HG02610 (cell line): ENCODE results near the gene B4GALT1.
"Not testable (repeated sequence)": the region's sequence is repeated elsewhere in the genome, so short reads cannot be mapped to it uniquely, and the experiment has no call there.

Experiments used
- ATAC-seq: cut with Tn5 transposase; IDR thresholded peaks from one replicate; pipeline ENCODE4 v1.9.1; 2021; ENCODE audit warnings: mild to moderate bottlenecking, moderate library complexity; ENCODE audit not compliant: unreplicated experiment

The B4GALT1 gene

DNA sequence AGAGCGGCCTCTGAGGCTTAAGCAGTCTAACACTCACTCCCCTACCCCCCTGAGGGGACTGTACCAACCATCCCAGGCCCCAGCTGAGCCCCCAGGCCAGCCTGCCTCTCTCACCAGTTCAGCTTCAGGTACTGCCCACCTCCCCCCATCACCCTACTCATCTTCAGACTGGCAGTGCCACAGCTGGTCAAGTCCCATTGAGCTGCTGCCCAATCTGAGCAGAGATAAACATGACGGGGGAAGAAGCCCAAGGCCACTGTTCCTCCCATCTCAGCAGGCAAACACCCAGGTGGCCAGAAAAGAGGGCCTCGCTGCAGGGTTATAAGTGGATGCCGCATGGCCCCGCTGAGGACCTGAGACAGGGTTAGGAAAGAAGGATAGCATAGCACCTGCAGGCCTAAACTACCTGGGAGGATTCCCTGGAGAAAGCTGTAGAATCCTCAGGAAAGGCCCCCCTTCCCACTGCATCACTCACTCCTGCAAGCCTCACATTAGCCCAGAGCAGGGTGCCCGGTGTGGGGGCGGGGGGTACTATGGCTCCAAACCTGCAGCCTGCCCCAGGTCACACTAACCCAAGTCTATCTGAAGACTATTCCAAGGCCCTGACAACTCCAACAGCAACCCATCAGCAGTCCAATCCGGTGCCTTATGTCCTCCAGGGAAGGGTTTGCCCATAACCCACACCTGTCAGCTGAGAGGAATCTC is 3.6 kb downstream of the B4GALT1 start:
- no peak for ATAC-seq

DNA sequence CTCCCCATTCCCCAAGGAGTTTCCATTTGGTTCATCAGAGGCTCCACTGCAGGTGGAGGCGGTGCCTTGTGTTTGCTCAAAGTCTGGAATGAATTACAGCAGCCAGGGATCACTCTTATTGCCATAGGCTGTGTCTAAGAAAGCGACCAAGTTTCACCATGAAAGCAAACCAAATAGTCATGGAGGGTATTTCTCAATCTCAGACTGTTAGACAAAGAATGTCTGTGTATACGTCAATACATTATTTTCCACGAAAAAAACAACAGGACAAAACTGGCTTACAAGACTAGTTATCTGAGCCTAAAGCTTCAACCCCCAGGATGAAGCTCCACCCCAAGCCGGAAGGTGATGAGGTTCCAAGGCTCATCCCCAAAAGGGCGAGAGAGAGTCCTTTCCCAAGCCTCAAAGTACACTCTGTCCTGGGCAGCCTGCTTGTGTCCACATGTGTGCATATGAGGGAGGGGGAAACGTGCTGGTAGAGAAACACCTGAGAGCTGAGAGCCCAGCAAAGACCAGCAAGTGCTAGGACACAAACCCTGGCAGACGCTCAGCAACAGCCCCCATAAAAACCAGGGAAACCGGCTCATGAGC is 4.3 kb downstream of the B4GALT1 start:
- no peak for ATAC-seq

DNA sequence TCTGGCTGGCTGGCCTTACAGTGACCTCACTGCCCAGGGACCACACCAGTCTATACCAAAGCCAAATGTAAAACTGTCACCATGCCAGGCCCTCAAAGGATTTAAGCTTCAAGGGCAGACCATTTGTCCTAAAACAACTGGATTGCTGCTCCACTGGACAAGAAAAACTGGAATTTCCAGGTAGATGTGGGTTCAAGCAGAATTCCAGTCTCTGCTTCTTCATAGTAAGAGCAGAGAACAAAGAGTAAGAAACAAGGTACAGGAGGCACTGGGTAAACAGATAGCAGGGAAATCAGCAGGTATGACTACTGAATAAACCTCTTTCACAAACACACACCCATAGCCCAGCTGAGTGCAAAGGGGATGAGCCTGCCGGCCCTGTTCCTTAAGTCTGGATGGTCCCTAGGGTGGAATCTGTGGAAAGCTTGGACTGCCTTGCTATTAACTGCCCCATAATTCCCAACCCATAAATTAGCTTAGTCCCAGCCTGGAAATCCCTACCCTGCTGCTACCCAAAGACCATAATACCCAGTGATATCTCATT is 5.5 kb downstream of the B4GALT1 start:
- ATAC-seq: no peak

DNA sequence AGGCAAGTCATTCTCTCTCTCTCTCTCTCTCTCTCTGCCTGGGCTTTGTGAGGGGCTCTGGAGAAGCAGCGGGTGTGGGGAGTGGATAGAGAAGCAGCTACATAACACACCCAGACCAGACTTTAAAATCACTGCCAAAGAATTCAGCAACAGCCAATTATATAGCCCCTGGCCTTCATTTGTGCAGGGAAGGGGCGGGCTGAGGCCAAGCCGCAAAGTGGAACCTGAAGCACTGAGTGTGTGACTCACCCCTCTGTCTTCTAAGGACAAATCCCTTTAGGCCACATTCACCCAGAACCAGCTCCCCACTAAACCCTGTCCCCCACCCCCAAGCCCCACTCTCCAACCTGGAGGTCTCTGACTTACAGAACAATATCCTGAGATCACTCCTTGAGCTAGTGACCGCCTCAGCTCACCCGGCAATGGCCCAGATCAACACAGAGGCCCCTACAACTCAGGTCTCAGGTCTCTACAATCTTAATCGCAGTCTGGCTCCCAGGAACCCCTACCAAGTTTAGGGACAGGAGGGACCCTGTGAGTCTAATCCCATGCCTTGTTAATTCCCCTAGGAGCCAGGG is 6.0 kb downstream of the B4GALT1 start:
- ATAC-seq: peak; percentile 21

DNA sequence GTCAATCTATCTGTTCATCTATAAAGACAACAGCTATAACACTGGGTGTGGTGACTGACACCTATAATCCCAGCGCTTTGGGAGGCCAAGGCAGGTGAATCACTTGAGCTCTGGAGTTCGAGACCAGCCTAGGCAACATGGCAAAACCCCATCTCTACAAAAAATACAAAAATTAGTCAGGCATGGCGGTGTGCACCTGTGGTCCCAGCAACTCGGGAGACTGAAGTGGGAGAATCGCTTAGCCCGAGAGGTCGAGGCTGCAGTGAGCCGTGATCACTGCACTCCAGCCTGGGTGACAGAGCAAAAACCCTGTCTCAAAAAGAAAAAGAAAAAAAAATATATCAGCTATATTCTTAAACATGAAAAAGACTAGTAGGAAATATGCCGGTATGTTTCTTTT is 6.7 kb downstream of the B4GALT1 start:
- not testable (repeated sequence) for ATAC-seq

DNA sequence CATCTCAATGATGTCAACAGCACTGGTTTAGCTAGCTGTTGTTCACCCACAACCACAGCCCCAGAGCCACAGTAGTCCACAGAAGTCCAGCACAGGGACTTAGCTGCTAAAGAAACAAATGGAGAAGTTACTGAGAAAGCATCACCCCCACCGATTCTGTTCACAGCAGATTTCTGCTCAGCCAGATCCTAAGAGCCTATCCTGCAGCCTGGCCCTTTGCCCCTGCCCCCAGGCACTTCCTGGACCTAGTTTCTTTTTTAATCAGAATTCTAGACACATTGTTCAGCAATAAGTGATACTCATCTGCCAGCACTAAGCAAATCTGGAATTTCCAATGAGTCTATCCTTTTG is 7.4 kb downstream of the B4GALT1 start:
- ATAC-seq: peak; percentile 45

DNA sequence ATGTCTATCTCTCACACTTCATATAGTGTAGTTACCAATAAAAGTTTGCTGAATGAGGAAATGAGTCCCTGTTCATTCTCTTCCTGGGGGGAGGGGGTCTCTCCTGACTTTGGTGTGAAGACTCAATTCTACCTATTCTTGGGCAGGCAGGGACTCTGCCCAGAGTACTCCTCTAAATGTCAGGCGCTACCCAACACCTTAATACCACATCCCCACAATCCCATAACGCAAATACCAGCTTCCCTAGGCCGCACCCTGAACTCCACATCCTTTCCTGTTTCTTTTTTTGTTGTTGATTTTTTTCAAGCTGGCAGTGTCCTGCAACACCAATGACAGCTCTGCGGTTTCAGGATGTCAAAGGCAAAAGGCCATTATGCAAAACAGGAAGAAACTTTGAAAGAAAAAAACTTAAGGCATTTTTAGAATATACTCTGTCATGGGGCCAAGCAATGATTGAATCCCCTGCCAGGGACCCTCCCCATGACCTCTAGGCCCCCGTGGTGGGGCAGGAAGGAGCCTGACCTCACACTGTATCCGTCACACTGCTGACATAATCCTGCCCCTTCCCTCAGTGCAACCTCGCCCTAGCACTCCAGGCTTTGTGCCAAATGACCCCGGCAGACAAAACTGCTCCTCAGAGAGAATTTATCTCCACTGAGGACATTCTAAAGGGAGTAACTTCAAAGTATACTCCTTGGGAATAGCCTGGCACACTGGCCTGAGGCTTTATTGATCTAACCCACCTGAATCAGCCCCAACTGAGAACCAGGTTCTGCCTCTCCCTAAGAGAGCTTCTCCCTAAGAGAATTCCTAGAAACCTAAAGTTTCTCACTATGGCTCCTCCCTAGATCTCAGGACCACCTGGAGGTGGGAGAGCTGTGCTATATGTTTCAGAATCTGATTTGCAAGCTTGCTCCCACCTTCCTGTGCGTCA is 8.0 kb downstream of the B4GALT1 start:
- ATAC-seq: peak; percentile 26

DNA sequence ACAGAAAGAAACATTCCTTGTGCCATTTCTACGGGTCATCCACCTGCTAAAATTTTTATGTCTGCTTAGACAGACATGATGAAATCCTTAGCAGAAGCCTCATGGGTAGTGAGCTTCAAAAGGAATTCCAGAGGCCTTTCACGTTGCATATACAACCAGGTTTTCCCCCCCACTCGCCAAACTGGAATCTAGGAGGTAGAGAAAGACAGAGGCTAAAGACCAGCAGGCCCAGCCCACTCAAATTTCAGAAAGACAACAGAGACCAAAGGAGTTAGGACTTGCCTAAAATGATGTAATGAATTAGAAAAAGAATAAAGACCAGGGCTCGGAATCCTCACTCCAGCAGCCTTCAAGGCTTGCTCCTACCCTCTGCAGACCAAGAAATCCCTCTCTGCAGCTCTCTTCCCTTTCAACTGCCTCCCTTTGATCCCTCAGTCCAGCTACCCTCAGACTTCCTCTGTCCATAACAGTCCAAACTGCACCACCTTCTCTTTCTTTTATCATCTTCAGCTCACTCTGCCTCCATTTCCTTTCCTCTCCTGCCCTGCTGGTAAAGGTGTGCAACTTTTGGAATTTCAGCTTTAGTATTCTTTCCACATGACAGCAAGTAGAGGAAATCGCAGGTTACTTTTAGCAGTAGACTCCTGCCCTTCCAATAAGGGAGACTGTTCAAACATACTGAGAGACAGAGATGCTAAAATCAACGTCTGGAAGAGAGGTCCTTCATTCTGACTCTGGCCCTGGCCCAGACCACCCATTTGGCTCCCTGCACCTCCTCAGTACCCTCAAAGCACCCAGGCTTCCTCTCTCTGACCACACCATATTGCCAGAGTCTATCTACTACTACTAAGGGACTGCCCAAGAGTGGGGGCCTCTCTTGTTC is 8.9 kb downstream of the B4GALT1 start:
- peak; percentile 15 for ATAC-seq

DNA sequence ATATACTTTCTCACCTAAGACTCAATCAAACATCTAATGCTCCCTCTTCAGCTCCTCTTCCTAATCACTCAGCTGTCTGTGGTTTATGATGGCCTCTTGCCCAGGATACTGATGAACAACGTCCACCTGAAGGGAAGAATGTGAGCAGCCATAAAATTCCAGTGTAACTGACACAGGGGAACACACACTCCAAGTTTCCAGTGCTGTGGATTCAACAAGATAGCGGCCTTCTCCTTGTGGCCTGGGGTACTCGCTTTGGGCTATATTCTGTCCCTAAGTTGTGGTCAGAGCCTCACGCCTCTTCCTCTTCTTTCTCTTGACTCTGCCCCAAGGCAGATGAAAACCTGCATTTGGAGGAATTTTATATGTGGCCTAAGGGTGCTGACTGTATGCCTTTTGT is 11.7 kb downstream of the B4GALT1 start:
- ATAC-seq: no peak

DNA sequence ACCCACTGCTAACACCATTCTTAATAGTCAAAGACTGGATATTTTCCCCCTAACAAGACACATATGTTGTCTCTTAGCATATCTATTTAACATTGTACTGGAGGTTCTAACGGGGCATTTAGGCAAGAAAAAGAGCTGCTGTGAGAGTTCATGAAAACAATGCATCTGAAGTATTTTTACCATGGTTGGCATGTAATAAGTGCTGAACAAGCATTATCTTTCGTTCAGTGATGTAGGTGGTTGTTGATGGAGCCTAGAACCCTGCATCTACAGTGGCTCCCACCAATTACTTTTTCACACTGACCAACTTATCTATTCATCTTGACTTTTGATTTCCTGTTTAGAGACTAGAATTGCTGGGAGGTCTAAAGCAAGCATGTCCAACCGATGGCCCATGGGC is 12.8 kb downstream of the B4GALT1 start:
- ATAC-seq: no peak

DNA sequence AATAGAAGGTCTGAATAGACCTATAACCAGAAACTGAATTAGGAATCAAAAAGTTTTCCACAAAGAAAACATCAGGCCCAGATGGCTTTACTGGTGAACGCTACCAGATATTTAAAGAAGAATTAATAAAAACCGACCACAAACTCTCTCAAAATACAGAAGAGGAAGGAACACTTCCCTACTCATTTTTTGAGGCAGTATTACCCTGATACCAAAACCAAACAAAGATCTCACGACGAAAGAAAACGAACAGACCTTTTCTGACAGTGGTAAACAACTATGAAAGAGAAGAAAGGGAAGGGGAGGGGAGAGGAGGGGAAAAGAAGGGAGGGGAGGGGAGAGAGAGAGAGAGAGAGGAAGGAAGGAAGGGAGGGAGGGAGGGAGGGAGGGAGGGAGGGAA is 13.5 kb downstream of the B4GALT1 start:
- no peak for ATAC-seq

DNA sequence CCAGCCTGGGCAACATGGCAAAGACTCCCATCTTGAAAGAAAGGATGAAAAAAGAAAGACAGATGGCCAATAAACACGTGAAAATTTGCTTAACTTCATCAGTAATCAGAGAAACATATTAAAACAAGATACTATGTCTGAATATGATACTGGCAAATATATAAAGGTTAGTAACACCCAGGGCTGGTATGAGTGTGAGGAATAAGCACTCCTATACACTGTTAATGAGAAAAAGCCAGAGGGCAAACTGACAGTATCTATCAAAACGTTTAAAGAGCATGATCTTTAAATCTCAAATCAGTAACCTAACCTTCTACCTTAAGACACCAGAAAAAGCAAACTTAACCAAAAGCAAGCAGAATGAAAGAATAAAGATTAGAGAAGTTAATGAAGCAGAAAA is 14.1 kb downstream of the B4GALT1 start:
- no peak for ATAC-seq

DNA sequence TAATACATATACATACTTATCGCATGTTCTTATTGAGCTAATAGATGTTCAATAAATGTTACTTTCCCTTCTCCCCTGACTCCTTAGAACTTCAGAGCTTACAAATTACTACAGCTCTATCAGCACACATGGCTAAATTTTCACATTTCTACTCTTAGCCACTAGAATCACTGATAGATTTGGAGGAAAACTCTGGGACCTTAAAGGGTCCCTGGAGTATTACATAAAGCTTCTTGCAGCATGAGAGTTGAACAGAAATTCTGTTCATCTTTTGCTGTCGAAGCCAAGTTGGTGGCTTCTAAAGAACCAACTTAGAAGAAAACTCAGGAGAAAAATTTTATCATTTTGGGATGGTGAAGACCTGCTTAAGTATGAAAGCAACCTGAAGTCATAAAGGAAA is 15.5 kb downstream of the B4GALT1 start:
- ATAC-seq: no peak

DNA sequence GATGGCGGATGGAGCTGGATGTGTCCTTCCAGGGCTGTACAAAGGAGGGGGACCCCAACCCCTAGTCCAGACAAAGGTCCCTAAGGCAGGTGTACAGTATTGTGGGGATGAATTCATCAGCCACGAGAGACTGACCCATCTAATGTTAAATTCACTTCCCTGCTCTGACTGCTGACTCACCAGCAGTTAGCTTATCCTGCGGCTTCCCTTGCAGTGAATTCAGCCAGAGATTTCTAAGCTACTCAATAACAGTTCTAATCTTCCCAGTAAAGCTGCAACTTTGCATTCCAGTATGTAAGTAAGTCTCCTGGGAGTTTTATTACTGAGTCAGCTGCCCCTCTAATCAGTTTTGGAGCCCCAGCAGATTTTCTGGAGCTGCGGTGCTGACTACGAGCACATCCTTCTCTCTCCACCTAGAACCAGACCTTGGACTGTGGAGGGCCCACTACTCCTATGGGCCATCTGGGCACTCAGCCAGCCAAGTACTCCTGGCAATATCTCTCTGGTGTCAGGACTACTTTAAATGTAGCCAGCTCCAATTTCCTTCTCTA is 16.1 kb downstream of the B4GALT1 start:
- peak; percentile 42 for ATAC-seq

DNA sequence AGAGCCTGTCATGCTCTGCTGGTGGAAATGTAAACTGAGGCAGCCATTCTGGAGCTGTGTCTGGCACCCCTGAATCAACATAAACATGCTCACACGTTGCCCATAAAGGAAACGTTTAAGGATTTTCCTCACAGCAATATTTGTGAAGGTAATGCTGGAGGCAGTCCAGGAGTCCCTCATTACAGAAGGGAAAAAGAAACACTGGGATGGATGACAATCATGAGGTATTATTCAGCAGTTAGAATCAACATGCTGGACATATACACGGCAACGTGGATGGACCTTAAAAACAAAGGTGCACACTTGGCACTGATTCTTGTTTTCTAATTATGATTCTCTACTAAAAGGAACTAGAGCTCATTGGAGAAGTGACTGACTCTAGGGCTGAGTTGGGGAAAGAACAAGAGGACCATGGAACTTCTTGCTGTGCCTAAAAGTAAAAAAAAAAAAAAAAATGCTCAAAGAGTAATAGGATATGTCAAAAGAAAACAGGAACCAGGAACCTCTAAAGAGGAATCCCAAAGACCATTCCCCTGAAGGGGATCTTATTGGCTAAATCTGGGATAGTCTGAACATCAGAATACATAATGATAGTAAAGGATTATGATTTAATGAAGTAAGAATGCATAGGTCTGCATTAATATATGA is 18.6 kb downstream of the B4GALT1 start:
- ATAC-seq: no peak

DNA sequence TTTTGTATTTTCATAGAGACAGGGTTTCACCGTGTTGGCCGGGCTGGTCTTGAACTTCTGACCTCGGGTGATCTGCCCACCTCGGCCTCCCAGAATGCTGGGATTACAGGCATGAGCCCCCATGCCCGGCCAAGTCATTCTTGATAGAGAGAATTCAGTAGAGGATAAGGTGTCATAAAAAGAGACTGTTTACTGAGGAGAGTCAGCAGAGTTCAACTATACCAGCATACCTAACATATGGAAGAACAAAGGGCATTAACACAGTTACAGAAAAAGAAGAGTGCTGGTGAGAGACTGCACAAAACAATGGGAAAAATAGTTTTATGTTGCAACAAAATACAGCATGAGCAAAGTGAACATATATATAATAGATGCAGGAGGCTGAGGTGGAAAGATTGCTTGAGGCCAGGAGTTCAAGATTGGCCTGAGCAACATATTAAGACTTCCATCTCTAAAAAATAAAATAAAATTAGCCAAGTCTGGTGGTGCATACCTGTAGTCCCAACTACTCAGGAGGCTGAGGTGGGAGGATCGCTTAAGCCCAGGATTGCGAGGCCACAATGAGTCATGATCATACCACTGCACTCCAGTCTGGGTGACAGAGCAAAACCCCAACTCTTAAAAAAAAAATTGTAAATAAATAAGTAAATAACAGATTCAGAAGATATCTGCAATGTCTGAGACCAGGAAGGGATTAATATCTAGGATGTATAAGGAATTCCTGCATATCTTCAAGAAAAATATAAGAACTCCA is 19.5 kb downstream of the B4GALT1 start:
- ATAC-seq: no peak

DNA sequence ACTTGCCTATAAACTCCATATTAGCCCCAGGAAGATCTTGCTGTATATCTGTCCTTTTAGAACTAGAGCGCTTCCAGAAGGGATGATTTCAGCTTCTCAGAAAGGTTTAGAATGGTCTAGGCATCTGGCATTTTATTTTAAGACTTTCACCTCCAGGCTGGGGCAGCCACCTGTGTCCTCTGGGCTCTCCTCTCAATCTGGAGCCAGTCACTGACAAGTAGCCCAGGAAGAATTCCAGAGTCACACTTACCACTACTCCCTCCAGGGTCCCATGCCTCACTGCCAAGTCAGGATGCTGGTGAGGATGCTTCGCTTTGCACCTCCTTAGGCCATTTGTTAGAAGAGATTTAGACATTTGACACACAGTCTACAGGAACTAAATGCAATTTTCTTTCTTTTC is 20.8 kb downstream of the B4GALT1 start:
- ATAC-seq: no peak

DNA sequence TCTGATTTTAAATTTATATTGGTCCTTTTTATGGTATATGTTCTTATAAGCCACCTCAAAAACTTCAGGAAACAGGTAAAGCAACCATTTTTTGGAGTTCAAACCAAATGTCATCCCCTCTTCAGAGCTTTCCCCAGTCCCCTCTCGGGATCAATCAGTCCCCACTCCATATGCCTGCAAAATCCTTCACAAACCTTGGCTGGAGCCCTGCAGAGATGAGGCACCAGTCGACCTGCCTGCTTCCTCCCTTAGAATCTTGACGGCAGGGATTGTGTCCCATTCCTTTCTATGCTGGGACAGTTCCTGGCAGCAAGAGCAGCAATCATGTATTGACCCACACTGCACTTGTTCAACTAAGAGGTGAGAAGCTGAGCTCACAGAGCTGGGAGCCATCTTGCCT is 22.6 kb downstream of the B4GALT1 start:
- no peak for ATAC-seq

DNA sequence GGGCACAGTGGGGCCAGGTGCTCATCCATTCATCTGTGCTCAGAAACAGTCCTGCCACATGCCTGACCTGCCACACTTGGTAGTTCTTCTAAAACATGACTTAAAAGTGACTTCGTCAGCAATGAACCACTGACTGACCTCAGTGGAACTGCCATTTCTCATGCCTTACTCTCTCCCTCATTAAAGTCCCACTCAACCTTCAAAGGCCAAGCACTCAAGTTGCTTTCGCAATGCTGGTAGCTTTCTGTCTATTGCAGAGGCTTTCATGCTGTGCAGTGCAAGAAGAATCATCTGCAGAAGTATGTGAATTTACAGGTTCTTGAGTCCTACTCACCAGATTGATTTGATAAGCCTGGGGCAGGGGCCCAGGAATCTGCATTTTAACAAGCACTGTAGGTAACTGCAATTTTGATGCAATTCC is 23.9 kb downstream of the B4GALT1 start:
- peak; percentile 19 for ATAC-seq
